GM19467 (cell line): Measurements from ENCODE around the gene RPF1.
"Not testable (repeated sequence)": the region's sequence is repeated elsewhere in the genome, so short reads cannot be mapped to it uniquely, and the experiment has no call there.

ENCODE experiments used
- ATAC-seq: cut with Tn5 transposase; IDR thresholded peaks from one replicate; pipeline ENCODE4 v1.9.1; 2021; ENCODE audit warnings: mild to moderate bottlenecking, moderate library complexity; ENCODE audit not compliant: unreplicated experiment

RPF1 gene, protein sequence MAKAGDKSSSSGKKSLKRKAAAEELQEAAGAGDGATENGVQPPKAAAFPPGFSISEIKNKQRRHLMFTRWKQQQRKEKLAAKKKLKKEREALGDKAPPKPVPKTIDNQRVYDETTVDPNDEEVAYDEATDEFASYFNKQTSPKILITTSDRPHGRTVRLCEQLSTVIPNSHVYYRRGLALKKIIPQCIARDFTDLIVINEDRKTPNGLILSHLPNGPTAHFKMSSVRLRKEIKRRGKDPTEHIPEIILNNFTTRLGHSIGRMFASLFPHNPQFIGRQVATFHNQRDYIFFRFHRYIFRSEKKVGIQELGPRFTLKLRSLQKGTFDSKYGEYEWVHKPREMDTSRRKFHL

DNA sequence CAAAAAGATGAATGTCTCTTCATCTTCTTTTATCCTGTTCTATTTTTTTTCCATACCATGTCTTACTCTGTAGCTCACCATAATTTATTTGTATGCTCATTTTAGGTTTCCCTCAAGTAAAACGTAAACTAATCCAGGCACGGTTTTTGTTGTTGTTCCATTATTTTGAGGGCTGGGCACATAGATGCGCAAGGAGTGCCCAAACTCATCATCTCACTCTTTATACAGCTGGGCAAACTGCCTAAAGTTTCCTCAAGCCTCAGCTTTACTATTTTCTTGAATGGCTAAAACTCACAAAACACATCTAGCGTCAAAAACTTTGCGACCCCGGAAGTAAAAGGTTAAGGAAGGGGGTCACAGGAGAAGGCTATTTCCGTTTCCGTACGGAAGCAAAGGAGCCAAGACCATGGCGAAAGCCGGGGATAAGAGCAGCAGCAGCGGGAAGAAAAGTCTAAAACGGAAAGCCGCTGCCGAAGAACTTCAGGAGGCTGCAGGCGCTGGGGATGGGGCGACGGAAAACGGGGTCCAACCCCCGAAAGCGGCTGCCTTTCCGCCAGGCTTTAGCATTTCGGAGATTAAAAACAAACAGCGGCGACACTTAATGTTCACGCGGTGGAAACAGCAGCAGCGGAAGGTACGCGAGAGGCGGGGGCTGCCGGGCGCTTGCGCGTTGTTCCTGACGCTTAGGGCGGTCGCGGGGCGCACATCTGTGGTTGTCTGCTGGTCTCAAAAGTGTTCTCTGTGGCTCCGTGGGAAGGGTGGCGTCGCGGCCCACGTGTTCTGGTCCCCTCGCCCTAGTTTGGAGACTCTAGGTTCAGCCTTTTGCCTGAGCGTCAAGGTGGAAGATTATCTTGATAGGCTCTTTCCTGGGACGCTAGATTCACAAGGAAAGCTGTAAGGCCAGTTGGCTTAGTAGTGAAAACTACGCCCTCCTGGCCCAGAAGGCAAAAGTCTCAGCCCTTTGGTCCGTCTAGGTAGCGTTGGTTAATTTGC is at the start of gene RPF1:
Gene RPF1 (plus strand): TSS at position 391 of the 993 bp plus-strand sequence. CDS start 16 bp downstream, at position 407.
- peak; percentile 96 for ATAC-seq

DNA sequence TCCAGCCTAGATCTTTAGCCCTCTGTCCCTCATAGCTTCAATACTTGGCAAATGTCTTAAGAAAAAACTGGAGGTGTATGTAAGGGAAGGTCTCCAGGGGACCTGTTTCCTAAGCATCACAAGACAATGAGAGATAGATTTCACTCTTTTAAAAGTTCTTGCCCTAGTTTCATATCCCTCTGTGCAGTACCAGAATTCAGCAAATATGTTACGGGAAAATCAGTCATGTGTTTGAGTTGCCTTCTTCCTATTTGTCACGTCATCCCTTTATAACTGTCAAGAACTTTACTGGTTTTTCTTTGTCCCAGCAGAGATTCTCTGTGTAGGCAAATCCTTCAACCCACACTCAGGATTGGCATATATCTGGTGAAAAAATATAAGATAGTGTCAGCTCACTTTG is 48.5 kb upstream of the RPF1 start:
- no peak for ATAC-seq

DNA sequence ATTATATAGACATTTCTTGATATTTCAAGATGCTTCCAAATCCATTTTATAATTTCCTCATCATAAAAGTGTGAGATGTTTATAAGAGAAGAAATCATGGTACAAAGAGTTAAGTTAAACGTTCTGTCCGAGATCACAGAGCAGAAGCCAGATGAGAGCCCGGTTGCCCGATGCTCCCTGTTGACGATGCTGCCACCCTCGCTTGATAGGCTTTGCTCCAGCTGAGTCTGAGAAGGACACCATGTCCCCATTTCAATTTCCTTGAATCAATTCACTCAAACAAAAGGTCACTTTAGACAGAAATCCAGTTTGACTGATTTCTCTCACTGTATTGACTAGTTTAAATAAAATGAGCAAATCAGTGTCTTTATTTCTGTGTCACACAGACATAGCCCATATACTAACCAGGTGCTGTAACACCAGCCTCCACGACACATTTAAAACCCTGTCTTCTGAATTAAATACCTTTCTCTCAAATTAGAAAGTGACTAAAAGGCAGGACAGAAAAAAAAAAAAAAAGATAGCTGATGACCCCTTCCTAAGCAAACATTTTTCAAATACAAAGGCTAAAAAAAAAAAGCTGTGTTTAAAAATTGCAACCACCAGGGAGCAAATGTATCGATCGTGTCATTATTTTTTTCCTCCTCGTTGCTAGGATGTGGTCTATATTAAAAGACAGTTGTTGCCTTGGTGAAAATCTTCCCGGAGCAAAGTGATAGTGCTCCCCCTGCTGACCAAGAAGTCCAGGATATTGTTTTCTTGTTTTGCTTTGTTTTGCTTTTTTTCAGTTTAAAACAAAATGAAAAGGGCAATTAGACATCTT is 45.6 kb upstream of the RPF1 start:
- no peak for ATAC-seq

DNA sequence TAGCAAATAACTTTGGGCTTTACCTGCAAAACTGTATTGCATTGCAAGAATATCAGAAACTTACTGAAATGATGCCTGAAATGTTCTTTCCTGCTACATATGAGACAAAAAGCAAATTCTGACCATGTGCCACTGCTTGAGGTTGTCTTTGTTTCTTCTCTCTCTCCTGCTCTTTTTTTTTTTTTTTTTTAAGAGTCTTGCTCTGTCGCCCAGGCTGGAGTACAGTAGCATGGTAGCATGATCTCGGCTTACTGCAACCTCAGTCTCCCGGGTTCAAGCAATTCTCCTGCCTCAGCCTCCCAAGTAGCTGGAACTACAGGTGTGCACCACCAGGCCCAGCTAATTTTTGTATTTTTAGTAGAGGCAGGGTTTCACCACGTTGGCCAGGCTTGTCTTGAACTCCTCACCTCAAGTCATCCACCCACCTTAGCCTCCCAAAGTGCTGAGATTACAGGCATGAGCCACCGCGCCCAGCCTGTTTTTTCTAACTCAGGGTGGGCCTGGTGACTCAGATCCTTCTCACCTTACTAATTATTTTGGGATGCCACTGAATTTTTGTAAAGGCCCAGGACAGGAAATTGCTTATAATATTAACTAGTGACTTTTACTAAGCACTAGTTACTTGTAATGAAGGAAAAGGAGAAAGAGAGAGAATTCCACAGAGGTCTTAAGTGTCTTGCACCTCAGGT is 44.8 kb upstream of the RPF1 start:
- no peak for ATAC-seq

DNA sequence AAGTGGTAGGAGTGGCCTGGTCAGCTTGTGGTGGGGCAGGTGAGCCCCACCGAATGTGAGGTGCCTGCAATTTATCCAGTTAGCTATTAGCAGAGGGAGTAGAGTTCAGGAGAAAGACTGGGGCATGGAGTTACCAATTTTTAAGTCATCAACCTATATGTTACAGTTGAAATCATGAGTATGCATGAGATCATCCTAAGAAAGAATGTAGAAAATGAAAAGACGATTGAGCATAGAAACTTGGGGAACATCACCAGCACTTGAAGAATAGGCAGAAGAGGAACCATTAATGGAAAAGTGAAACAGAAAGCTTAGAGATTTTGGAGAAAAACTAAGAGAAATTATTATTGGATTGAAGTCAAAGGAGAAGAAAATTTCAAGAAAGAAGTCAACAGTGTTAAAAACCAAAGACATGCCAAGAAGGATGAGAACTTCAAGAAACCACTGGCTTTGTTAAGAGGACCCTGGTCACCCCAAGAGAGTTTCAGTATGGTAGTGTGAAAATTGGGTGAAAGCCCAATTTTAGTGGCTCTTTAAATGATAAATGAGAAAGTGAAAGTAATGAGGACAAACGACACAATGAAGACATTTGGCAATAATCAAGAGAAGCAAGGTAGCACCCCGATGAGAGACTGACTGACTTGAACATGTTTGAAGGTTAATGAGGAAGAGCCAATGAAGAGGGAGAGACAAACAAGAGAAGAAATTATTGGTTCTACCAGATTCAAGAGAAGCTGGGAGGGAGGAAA is 44.1 kb upstream of the RPF1 start:
- ATAC-seq: no peak

DNA sequence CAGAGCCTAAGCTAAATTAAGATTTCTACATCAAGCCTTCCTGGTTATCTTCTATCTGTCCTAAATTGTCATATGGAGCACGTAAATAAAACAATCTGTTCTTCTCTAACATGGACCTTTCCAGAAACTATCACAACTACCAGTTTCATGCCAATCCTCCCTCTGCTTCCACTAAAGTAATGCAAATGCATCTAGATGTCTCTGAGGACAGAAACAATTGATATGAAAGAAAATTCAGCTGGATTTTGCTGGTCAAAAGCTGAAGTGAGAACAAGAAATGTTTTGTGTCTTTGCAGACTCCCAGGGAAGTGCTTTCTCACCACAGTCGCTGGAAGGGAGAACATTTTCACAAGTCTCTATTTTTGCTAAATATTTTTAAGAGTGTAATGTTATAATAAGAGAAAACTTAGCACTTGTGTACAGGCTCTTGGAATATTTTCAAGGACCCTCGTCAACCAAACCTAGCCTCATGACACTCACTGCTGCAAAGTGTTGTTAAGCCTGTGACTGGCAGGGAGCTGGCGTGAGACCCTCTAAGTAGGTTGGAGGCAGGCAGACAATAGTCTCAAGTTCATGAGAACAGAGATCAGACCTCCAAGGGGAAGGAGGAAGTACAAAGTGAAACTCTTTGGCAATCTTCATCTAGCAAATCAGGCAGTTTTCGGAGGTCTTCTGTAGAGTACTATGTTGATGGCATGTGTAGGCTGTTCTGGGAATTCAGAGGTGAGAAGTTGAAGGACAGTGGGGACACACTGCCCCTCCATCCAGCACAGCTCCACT is 42.0 kb upstream of the RPF1 start:
- ATAC-seq: no peak

DNA sequence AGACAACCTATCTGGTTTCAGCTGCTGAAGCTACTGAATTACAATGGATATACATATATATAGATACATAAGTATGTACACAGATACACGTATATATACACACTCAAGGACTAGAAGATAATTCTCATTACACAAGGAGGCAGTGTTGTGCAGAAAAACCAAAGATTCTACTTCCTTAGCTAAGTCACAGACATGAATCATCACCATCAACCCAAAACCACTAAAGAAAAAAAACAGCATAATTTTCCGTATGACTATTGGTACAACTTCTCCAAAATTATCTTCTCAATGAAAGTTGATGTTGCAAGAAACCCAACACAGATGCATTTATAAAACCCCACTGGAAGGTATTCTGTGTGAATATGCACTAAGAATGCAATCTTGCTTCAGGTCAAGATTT is 36.8 kb upstream of the RPF1 start:
- ATAC-seq: peak; percentile 94

DNA sequence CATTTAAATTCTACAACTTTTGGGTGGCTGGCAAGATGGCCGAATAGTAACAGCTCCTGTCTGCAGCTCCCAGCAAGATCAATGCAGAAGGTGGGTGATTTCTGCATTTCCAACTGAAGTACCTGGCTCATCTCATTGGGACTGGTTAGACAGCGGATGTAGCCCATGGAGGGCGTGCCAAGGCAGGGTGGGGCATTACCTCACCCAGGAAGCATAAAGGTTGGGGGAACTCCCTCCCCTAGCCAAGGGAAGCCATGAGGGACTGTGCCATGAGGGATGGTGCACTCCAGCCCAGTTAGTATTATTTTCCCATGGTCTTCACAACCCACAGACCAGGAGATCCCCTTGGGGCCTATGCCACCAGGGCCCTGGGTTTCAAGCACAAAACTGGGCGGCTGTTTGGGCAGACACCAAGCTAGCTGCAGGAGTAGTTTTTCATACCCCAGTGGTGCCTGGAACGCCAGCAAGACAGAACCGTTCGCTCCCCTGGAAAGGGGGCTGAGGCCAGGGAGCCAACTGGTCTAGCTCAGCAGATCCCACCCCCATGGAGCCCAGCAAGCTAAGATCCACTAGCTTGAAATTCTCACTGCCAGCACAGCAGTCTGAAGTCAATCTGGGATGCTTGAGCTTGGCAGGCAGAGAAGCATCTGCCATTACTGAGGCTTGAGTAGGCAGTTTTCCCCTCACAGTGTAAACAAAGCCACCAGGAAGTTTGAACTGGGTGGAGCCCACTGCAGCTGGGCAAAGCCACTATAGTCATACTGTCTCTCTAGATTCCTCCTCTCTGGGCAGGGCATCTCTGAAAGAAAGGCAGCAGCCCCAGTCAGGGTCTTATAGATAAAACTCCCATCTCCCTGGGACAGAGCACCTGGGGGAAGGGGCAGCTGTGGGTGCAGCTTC is 36.1 kb upstream of the RPF1 start:
- not testable (repeated sequence) for ATAC-seq

DNA sequence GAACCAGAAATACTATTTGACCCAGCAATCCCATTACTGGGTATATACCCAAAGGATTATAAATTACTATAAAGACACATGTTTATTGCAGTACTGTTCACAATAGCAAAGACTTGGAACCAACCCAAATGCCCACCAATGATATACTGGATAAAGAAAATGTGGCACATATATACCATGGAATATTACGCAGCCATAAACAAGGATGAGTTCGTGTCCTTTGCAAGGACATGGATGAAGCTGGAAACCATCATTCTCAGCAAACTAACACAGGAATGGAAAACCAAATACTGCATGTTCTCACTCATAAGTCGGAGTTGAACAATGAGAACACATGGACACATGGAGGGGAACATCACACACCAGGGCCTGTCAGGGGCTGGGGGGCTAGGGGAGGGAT is 30.4 kb upstream of the RPF1 start:
- not testable (repeated sequence) for ATAC-seq

DNA sequence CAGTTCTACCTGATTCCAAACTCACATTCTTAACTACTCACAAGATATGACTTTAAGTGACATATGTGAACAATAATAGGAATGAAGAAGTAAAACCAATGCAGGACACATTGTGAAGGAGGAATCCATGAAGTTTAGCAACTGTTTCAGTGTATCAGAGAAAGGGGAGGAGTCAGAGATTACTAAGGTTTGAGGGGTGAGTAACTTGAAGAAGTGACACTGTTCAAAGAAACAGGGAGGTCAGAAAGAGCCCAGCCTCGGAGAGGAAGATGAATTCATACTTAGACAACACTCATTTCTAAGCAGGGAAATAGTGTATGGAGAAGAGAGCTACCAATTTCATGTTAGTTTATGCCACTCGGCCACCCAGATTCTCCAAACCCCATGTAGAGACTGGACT is 28.2 kb upstream of the RPF1 start:
- no peak for ATAC-seq

DNA sequence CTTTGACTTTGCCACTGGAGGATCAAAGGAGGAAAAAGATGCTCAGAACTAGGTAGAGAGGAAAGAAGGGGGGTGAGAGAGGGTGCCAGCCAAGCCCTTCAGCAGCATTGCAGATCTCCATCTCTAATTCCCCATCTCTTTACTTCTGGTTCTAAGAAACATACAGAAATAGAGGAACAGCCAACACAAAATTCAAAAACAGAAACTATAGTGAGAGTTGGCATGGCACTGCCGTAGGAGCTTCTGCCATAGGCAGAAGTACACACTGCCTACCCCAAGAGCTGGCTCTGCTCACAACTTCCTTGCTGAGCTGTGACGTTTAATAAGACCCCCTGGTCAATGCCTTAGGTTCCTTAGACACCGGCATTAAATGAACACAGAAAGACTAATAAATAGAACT is 26.6 kb upstream of the RPF1 start:
- no peak for ATAC-seq

DNA sequence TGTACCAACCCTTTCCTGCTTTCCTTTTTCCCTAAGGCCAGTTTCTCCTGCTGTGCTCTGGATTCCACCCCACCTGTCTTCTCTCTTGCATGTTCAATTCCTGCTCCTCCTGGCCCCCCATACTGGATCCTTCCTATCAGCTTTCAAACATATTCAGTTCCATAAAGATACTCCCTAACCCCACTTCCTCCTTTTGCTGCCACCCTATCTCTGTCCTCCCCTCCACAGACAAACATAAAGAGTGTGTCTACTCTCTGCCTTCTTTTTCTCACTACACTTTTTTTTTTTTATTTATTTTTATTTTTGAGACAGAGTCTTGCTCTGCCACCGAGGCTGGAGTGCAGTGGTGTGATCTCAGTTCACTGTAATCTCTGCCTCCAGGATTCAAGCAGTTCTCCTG is 16.9 kb upstream of the RPF1 start:
- ATAC-seq: no peak

DNA sequence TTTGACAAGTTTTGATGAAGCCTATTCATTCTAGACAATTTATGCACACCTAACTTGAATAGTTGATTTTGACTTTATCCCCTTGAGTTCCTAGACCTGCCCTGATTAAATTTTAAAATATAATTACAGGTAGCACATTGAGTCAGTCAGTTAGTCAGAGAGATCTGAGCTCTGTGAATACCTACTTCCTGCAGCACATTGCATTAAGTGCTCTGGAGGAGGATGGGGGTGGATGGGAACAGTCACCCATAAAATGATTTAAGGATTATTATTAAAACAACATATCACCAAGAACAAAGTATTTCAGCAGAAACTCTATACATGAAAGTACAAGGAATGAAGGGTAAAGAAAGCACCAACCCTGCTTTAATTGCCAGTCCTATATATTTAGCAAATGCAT is 11.8 kb upstream of the RPF1 start:
- no peak for ATAC-seq

DNA sequence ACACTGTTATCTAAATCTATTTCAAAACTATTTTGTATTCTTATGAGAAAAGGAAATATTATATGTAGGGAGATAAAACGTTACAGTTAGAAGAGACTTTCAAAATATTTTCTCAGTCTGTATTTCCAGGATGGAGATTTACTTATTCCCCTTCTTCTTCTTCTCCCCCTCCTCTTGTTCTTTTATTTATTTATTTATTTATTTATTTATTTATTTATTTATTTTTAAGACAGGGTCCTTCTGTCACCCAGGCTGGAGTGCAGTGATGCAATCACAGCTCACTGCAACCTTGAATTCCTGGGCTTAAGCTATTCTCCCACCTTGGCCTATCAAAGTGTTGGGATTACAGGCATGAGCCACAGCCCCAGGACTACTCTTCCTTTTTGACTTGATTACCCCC is 2.8 kb upstream of the RPF1 start:
- no peak for ATAC-seq

DNA sequence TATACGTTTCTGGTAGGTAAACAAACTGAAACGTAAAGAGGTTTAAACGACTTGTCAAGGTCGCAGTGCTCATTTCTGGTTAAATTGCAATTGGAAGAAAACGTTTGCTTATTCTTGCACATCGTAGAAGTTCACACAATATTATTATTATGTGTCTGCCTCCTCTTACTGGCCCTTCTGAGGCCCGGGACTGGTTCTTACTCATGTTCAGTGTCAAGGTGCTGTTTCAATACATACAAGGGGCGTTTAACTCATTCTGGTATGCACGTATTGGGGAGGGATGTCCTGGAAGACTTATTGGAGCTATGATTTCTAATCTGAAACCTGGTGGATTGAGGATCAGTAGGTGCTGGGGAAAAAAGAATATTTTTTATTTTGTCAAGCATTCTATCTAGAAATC is 932 bp downstream of the RPF1 start:
- ATAC-seq: peak; percentile 11

DNA sequence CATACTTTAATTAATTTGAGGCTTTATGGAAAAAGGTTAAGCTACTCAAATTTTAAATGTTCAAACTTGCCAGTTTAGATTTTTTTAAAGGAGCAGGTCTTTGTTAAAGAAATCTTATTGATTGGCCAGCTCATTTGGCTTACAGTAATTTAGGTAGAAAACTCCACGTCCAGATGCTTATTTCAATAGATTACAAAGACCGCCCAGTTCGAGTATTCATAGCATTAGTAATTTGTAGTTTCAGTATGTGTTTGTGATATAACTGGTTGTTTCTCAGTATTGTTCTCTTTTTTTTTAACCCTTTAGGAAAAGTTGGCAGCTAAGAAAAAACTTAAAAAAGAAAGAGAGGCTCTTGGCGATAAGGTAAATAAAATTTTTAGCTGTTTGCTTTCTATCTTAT is 1.6 kb downstream of the RPF1 start:
- no peak for ATAC-seq

DNA sequence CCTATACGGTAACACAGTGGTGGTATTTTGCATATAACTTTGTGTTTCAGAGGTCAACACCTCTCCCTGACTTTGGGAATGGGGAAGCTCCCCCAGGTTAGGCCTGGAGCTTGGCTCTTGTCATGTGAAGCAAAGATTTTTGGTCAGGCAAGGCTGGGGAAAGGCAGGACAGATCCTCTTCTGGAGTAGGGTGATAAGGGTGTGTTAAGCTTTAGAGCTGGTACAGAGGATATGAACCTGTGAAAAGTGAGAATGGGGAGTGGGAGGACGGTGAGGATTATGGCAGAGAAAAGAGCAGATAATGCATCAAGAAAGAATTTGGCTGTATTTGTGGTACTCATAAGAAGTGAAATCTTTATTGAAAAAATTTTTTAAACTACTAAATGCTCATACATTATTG is 2.3 kb downstream of the RPF1 start:
- no peak for ATAC-seq

DNA sequence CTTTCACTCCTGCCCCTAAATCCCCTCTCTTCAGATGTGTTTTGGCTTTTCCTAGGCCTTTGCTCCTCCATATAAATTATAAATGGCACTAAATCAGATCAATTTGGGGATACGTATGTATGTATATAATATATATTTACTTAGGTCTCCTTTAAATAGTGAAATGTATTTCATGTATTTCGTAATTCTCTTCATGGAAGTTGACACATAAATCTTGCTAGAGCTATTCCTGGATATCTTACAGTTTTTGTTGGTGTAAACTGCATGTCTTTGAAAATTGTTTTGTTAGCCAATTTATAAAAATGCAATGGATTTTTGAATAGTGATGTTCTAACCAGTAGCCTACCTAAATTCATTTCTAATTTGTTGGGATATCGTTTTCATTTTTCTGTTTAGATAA is 9.0 kb downstream of the RPF1 start:
- no peak for ATAC-seq
